ENCODE measurements around the gene ARF3. TPM values are rescaled to one million over a fixed set of nuclear protein-coding genes. Genes with fewer than 3 reads are reported as not detected.

Gene ARF3
- total RNA-seq, 1 experiment from 2014 or later = 263 TPM

GRCh38 chr12:48969160-48969771 lies 12.0 kb upstream of the ARF3 start:
- Histone ChIP-seq H3K4me2 (ENCODE audit: insufficient read depth, insufficient read length, low read length) (no peak overlapping the region), H2AFZ (ENCODE audit: low read length) (no peak overlapping the region), H3K27ac (ENCODE audit: insufficient read length, low read depth, low read length) (no peak overlapping the region), H3K23ac (ENCODE audit: insufficient read length, low read depth, low read length) (no peak overlapping the region), H2BK120ac (ENCODE audit: low read depth, low read length, poor library complexity, severe bottlenecking) (no peak overlapping the region), H2AK5ac (ENCODE audit: insufficient read length, low read length) (no peak overlapping the region), H2BK15ac (ENCODE audit: low read depth, low read length) (no peak overlapping the region), H3K79me1 (ENCODE audit: insufficient read depth, low read depth, low read length, poor library complexity, severe bottlenecking) (no peaks in the 10 kb centered on the region), H2BK20ac (ENCODE audit: low read depth, low read length, poor library complexity, severe bottlenecking) (no peak overlapping the region), H3K56ac (ENCODE audit: insufficient read length, low read depth, low read length) (no peak overlapping the region), H3K18ac (ENCODE audit: insufficient read length, low read depth, low read length) (no peak overlapping the region), H3K4me1 (ENCODE audit: insufficient read depth, low read length) (peaks cover 11% of the 10 kb centered on the region), H4K20me1 (ENCODE audit: control insufficient read depth, insufficient read depth, insufficient read length) (no peaks in the 10 kb centered on the region), H4K91ac (ENCODE audit: insufficient read length, low read depth, low read length) (no peak overlapping the region), H2BK5ac (ENCODE audit: insufficient read length, low read length) (no peak overlapping the region), H3K14ac (ENCODE audit: insufficient read depth, low read length) (no peak overlapping the region), H4K5ac (ENCODE audit: insufficient read length, low read depth, low read length) (no peak overlapping the region), H3K4ac (ENCODE audit: low read depth, low read length) (no peak overlapping the region), H3T11ph (ENCODE audit: low read length) (no peak overlapping the region), H3K9me3 (ENCODE audit: control insufficient read depth, low read depth, low read length) (no peaks in the 10 kb centered on the region), H3K27me3 (ENCODE audit: insufficient read depth, low read length) (peaks cover 65% of the 10 kb centered on the region), H3K9ac (ENCODE audit: extremely low read depth, insufficient read length, low read length) (no peak overlapping the region), H3K79me2 (ENCODE audit: insufficient read depth, low read length) (no peaks in the 10 kb centered on the region), H4K8ac (replicated peaks; ENCODE audit: insufficient read length, low read depth, low read length) (no peak overlapping the region), H3K23me2 (ENCODE audit: insufficient read length, low read depth, low read length, poor library complexity, severe bottlenecking) (peaks cover 9% of the 10 kb centered on the region), H2BK12ac (ENCODE audit: insufficient read length, low read depth, low read length) (no peak overlapping the region)
- Mint-ChIP-seq H3K4me3 (peak overlapping the region; percentile 27 to 66; a peak in 4 of 5 replicates), H3K27me3 (ENCODE audit: low read depth) (peaks cover 75% of the 10 kb centered on the region), H3K9me3 (peaks cover 0 to 2% of the 10 kb centered on the region in 2 experiments; a peak in 3 of 5 replicates), H3K36me3 (ENCODE audit: insufficient read depth in 1 of 3, low read depth in 3 of 3) (no peaks in the 10 kb centered on the region; a peak in 1 of 7 replicates), H3K27ac (no peak overlapping the region), H3K4me1 (peaks cover 61 to 65% of the 10 kb centered on the region in 2 experiments)
- WGBS (ENCODE audit: extremely low coverage, insufficient read length, low lambda C conversion rate) = no CpG with 5 or more reads among the region's 8 CpGs
- no peak for DNase-seq
- TF ChIP-seq, protein P1, sequence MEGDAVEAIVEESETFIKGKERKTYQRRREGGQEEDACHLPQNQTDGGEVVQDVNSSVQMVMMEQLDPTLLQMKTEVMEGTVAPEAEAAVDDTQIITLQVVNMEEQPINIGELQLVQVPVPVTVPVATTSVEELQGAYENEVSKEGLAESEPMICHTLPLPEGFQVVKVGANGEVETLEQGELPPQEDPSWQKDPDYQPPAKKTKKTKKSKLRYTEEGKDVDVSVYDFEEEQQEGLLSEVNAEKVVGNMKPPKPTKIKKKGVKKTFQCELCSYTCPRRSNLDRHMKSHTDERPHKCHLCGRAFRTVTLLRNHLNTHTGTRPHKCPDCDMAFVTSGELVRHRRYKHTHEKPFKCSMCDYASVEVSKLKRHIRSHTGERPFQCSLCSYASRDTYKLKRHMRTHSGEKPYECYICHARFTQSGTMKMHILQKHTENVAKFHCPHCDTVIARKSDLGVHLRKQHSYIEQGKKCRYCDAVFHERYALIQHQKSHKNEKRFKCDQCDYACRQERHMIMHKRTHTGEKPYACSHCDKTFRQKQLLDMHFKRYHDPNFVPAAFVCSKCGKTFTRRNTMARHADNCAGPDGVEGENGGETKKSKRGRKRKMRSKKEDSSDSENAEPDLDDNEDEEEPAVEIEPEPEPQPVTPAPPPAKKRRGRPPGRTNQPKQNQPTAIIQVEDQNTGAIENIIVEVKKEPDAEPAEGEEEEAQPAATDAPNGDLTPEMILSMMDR (conservative IDR thresholded peaks at IDR 0.05) = no peak
